Measurements from ENCODE around the gene POU4F2.

POU4F2 gene

DNA sequence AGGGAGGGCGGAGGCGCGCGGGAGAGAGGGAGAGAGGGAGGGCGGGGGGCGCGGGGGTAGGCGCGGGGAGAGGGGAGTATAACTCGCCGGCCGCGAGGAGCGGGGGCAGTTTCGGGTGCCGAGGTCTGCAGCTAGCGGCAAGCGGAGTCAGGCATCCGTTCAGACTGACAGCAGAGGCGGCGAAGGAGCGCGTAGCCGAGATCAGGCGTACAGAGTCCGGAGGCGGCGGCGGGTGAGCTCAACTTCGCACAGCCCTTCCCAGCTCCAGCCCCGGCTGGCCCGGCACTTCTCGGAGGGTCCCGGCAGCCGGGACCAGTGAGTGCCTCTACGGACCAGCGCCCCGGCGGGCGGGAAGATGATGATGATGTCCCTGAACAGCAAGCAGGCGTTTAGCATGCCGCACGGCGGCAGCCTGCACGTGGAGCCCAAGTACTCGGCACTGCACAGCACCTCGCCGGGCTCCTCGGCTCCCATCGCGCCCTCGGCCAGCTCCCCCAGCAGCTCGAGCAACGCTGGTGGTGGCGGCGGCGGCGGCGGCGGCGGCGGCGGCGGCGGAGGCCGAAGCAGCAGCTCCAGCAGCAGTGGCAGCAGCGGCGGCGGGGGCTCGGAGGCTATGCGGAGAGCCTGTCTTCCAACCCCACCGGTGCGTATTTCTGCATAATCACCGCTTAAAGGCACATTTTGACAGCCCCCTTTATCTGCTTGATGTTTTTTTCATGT, at the start of gene POU4F2:
TSS of gene POU4F2 (plus strand) at position 108 of the 720 bp plus-strand sequence. CDS start at position 356, 248 bp downstream.
- no peak for DNase-seq (ENCODE audit: low spot score)

- no peak for DNase-seq (ENCODE audit: low spot score)
These were observed 47.9 kb upstream of the POU4F2 start for GRCh38 chr4:146590801-146591200.

GRCh38 chr4:146592019-146592418, 46.7 kb upstream of the POU4F2 start:
- DNase-seq (ENCODE audit: low spot score): no peak

DNA sequence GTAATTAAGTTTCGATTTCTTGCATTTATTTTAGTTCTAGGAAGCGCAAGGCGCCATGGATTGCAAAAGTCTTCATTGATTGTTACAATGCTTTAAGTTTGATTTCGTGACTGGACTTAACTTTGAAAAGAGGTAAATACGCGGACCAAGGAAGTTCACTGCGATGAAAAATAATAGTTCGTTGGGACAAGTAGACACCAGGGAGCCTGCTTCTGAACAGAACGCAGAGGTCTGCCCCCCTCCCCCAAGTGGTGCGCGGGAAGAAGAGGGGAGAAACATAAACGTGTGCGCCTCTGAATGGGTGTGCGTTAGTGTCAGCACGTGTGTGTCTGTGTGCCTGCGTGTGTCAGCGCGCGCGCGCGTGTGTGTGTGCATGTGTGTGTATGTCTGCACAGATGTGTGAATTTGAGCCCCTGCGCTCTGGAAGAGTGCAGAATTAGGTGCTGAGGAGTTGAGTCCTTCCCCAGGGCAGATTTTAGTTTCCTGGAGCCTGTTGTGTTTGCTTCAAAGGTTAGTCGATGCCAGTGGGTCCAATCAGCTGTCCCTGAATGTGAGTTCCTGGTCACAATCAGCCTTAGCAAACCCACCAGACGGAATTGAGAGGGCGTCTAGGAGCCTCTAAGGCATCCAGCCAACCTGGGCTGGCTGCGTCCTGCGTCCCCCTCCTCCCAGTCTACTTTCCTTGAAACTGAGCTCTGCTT, 5.8 kb upstream of the POU4F2 start:
- no peak for DNase-seq (ENCODE audit: low spot score)

DNA sequence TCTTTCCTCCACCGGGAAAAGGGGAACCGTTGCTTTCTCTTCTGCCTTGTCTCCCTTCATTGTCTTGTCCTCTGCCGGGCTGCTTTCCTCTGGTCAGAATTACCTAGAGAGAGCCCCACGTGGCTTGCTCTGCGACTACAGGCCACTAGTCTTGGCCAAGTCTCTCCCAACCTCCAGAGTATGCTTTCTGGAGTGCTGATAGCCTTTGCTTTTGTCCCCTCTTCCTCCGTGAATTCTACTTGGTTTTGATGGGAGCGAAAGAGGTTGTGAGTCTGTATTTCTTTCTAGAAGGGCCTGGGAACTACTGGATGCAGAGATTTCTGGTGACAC, 5.3 kb upstream of the POU4F2 start:
- no peak for DNase-seq (ENCODE audit: low spot score)

- no peak for DNase-seq (ENCODE audit: low spot score)
These were observed 3.9 kb upstream of the POU4F2 start for GRCh38 chr4:146634825-146635224.

DNA sequence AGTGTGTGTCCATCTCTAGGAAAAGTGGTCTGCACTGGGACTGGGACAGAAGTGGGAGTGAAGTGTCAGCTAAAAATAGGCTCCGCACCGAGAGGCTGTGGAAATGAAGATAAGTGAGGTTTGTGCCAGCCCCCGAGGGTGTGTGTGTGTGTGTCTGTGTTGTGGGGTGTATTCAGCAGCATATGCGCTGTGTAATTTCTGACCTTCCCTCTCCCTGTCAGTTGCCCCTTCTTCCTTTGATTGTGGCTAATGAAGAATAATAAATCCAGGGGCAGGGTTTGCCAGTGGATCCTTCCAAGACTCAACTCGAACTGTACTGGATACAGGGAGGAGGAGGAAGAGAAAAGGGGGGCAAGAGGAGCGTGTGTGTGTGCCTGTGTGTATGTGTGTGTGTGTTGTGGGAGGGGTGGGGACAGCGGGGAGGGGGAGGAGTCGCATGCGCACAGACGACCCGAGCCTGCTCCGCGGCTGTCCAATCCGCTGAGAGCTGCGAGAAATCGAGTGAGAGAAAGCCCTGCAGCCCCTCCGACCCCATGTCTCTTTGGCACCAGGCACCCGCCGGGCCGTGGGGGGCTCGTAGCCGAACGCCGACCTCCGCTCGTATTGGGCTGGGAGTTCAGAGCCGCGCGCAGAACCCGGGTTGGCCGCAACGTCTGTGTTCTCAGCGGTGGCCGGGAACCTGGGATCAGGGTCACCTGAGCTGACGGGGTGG, 916 bp upstream of the POU4F2 start:
- DNase-seq (ENCODE audit: low spot score): no peak

GRCh38 chr4:146638333-146638785, 334 bp upstream of the POU4F2 start:
- DNase-seq (ENCODE audit: low spot score): no peak

DNA sequence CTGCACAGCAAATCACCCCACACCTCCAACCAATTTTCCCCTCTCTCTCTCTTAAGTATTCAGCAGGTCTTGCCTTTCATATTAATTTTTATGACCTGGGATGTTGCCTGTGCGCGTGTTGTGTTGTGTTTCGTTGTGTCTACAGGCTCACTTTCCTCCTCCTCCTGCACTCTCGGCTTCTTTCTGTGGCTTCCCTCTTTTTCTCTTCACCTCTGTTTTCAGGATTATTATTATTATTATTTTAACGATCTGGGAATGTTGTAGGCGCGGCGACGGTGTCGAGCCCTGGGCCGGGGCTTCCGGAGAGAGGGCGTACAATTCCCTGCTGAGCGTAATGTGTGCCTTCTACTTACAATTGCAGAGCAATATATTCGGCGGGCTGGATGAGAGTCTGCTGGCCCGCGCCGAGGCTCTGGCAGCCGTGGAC, 826 bp downstream of the POU4F2 start:
- DNase-seq (ENCODE audit: low spot score): no peak

DNA sequence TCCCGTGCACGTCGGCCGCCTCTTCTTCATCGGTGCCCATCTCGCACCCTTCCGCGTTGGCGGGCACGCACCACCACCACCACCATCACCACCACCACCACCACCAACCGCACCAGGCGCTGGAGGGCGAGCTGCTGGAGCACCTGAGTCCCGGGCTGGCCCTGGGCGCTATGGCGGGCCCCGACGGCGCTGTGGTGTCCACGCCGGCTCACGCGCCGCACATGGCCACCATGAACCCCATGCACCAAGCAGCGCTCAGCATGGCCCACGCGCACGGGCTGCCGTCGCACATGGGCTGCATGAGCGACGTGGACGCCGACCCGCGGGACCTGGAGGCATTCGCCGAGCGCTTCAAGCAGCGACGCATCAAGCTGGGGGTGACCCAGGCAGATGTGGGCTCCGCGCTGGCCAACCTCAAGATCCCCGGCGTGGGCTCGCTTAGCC, 1.4 kb downstream of the POU4F2 start:
- no peak for DNase-seq (ENCODE audit: low spot score)

DNA sequence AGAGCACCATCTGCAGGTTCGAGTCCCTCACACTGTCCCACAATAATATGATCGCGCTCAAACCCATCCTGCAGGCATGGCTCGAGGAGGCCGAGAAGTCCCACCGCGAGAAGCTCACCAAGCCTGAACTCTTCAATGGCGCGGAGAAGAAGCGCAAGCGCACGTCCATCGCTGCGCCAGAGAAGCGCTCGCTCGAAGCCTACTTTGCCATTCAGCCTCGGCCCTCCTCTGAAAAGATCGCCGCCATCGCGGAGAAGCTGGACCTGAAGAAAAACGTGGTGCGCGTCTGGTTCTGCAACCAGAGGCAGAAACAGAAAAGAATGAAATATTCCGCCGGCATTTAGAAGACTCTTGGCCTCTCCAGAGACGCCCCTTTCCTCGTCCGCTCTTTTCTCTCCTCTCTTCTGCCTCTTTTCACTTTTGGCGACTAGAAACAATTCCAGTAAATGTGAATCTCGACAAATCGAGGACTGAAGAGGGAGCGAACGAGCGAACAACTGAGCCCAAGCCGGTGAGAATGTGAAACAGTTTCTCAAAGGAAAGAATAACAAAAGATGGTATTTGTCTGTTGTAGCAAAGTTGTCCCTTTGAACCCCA, 1.9 kb downstream of the POU4F2 start:
- no peak for DNase-seq (ENCODE audit: low spot score)

DNA sequence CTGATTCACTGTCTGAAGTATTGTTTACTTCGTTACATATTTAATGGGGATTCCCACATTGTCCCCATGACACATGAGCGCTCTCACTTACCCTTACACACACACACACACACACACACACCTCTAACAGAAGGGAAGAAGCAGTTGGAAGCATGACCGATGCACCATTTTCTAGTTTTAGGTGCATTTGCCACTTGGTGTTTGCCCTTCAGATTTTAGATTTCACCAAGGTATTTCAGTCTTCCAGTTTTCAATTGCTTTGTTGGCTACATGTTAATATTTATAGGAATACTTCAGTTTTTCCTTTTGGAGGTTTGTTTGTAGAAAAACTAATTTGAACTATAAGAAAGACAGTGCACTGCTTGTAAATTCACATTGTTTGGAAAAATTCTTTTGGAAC, 3.1 kb downstream of the POU4F2 start:
- DNase-seq (ENCODE audit: low spot score): no peak

GRCh38 chr4:146643812-146644401, 5.2 kb downstream of the POU4F2 start:
- peak; percentile 22 for DNase-seq (ENCODE audit: low spot score)

DNA sequence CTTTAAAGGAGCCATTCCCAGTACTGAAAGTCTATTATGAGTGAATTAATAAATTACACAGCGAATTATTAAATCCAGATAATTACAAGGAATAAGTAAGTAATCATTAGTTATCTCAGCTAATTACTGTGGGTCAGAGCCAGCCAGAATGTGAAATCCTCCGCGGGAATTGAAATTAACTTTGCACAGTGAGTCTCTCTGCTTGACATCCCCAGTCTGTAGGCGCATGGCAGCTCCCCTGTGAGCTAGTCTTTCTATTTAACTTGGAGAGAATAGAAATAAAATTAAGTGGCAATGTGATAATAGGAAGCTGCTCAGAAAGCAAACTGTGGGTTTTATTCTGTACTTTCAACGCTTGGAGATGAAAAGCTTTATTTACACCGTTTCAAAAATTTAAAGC, 7.2 kb downstream of the POU4F2 start:
- no peak for DNase-seq (ENCODE audit: low spot score)

- DNase-seq (ENCODE audit: low spot score): no peak
These were observed 8.1 kb downstream of the POU4F2 start for GRCh38 chr4:146646593-146647325.

- no peak for DNase-seq (ENCODE audit: low spot score)
These were observed 9.1 kb downstream of the POU4F2 start for GRCh38 chr4:146647615-146648460.

- no peak for DNase-seq (ENCODE audit: low spot score)
These were observed 9.7 kb downstream of the POU4F2 start for GRCh38 chr4:146648461-146648783.

DNA sequence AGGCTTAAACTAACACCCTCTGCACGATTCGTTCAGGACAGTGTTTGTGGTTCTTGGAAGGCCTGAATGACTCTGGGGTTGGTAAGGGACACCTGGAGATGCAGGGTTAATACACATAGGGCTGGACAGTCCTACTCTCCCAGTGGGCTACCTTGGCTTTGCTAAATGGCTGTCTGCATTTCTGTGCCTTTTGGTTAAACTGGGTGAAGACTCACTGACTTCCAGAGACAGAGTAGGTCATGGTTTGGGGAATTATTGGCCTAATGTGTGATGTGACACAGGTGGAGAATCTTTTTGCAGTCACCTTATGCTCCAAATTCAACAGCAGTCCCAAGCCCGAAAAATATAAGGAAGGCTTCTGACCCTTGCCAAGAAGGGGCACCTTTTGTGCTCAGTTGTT, 10.5 kb downstream of the POU4F2 start:
- DNase-seq (ENCODE audit: low spot score): no peak

GRCh38 chr4:146650034-146650433, 11.3 kb downstream of the POU4F2 start:
- DNase-seq (ENCODE audit: low spot score): no peak

DNA sequence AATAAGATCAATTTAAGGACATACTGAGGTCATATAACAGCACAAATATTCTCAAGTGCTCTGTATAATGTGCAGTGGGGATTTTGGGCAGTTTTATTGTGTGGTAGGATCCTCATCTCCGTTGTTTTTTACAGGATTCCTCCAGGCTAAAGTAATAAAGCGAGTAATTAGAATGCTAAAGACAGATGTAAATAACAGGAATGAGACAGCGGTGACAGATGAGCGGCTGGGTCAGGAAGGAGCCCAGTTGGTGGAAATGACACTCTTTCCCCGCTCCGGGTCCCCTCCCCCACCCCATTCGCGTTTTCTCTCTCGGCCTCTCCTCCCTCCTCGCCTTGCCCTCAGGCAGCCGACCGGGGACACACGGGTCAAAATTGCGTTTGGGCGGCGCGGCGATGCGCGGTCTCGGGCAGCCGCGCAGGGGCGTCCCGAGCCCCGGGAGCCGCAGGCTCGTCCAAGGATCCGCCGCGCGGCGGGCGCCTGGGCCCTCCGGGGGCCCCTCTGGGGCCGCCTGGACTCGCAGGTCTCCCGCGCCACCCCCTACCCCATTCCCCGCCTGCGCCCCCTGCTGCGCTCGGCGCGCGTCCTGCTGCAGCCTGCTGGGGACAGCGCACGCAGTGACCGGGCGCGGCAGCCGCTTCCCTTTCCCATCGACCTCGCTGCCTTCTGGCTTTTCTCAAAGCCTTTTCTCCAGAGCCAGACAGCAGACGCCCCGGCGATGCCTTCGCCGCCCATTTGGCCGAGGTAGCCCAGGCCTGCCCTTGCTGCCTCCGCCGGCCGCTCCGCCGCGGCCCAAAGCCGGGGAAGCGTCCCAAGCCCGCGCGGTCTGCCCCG, 16.2 kb downstream of the POU4F2 start:
- peak; percentile 30 for DNase-seq (ENCODE audit: low spot score)
